ENCODE results near the gene QSOX1. TPM values are rescaled to one million over a fixed set of nuclear protein-coding genes. Genes with fewer than 3 reads are reported as not detected.

Gene QSOX1
- polyA plus RNA-seq, 6 donors from 2014 or later = 4.9 to 8.0 (median 5.5) TPM

Other genes starting within 250 kb of the QSOX1 start
- 10 to 100 TPM in 5 of 6 donors, 1 to 10 TPM in 1; 5.5 to 78.9 (median 37.0) TPM for gene CEP350, start 200.1 kb upstream of the QSOX1 start, polyA plus RNA-seq (ENCODE audit: low read depth in 6 of 6)
- under 1 TPM in 5 of 6 donors, not detected in 1; 0.12 to 0.42 (median 0.23) TPM for gene LHX4, start 75.4 kb downstream of the QSOX1 start, polyA plus RNA-seq (ENCODE audit: low read depth in 6 of 6)